ENCODE data around the gene CMYA5. TPM values are rescaled to one million over a fixed set of nuclear protein-coding genes. Genes with fewer than 3 reads are reported as not detected.

CMYA5 gene
- total RNA-seq, 2 donors from 2014 or later = 1,199 to 1,662 TPM

DNA sequence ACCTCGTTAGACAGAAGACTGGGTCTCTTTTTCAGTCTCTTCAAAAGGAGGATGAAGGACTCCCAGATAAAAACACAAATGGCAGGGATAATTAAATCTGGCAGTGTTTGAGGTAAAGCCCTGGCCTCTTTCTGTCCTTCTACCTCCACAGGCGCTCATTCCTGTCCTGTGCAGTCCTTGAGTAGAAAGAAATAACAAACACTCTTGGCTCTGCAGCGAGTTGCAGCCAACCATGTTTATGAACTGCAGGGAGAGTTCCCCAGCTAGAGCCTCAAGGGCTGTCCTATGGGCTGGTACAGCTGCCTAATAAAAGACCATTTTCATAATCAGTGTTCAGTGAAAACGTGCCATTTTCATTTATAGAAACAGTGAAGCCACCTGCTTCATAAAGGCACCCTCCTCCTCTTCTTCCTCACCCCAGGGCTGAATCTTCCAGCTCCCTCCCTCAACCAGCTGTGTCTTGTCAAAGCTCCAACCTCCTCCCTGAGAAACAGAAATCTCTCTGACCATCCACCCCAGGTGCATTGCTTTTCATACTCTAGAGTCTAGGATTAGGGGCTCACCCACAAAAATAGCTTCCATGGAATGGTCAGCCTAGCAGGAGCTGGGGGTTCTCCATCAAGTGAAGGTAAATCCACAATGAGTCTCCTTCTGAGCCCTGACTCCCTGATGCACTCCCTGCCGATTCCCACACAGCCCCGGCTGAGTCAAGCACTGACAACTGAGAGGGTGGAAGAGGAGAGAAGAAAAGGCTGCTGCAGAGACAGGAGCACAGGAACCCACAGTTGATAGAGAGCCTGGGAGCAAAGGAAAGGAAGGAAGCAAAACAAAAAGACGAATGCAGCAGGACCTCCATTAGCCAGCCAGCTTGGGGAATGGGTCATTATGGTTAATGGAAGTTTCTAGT lies 150.7 kb downstream of the CMYA5 start:
- Histone ChIP-seq H3K9me3 (no peaks in the 10 kb centered on the region), H3K4me1 (no peaks in the 10 kb centered on the region), H3K36me3 (no peaks in the 10 kb centered on the region), H3K27me3 (no peaks in the 10 kb centered on the region), H3K27ac (no peak overlapping the region), H3K4me3 (no peak overlapping the region)
- TF ChIP-seq, protein P1, sequence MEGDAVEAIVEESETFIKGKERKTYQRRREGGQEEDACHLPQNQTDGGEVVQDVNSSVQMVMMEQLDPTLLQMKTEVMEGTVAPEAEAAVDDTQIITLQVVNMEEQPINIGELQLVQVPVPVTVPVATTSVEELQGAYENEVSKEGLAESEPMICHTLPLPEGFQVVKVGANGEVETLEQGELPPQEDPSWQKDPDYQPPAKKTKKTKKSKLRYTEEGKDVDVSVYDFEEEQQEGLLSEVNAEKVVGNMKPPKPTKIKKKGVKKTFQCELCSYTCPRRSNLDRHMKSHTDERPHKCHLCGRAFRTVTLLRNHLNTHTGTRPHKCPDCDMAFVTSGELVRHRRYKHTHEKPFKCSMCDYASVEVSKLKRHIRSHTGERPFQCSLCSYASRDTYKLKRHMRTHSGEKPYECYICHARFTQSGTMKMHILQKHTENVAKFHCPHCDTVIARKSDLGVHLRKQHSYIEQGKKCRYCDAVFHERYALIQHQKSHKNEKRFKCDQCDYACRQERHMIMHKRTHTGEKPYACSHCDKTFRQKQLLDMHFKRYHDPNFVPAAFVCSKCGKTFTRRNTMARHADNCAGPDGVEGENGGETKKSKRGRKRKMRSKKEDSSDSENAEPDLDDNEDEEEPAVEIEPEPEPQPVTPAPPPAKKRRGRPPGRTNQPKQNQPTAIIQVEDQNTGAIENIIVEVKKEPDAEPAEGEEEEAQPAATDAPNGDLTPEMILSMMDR (IDR thresholded peaks at IDR 0.05) = no peak
- DNase-seq (ENCODE audit: low spot score) = peak; percentile 23

DNA sequence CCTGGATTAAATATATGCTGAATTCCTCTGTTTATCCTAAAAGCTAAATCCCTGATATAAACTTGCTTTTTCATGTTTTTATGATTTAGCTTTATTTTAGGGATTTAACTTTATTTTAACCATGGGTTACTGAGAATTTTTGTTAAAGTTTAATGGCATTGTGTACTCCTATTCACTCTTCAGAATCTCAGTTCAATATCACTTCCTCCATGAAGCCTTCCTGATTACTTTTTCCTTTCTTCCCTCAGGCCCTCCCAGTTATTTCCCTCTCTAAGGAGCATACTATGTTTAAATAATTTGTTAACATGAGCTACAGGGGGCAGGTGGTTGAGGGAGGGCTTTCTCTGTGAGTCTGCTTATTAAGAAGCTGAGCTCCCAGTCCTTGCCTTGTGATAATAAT lies 151.5 kb downstream of the CMYA5 start:
- Histone ChIP-seq H3K9me3 (no peaks in the 10 kb centered on the region), H3K4me3 (no peak overlapping the region), H3K36me3 (no peaks in the 10 kb centered on the region), H3K27me3 (no peaks in the 10 kb centered on the region), H3K4me1 (no peaks in the 10 kb centered on the region), H3K27ac (no peak overlapping the region)
- DNase-seq (ENCODE audit: low spot score) = no peak
- TF ChIP-seq, protein P1 (IDR thresholded peaks at IDR 0.05) = no peak

DNA sequence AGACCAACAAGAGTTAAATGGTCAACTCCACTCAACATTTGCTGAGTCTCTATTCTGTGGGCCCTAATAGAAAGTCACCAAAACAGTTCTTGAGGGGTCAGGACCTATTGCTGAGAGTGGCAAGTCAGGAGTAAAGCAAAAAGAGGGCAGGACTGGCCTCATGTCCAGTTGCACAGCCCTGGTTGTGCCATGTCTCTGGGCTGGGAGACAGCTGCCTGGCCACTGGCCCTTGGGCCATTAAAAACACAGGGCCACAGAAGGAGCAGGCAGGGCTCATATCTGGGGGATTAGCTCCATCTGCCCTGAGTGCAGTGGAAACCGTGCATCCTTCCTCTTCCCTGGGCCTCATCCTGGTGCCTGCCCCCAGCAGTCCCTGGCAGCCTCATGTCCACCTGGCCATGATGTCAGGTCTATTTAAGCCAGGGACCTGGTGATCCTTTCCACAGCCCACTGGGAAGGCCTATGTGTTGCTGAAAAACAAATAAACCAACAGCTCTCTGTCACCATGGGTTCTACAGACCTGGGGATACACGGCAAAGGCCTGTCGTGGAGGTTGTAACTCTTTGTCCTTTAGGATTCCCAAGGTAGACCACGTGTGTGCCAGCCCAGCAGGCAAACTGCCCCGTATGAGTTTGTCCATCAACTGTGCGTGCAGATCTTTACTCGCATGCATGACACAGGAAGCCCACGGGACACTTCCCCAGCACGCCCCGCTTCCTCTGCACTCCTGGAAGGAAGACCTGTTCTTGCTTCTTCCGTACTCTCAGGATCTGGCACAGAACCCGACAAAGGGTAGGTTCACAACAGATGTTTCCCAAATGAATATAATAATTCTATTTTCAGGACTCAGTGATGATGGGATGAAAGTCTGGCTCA lies 152.6 kb downstream of the CMYA5 start:
- H3K4me1 ChIP-seq = no peaks in the 10 kb centered on the region
- H3K4me3 ChIP-seq = no peak overlapping the region
- no peaks in the 10 kb centered on the region for H3K36me3 ChIP-seq
- H3K27ac ChIP-seq = no peak overlapping the region
- H3K27me3 ChIP-seq = no peaks in the 10 kb centered on the region
- DNase-seq (ENCODE audit: low spot score) = peak; percentile 38
- TF ChIP-seq, protein P1 (IDR thresholded peaks at IDR 0.05) = no peak
- no peaks in the 10 kb centered on the region for H3K9me3 ChIP-seq

- no peak overlapping the region for H3K27ac ChIP-seq
- no peaks in the 10 kb centered on the region for H3K36me3 ChIP-seq
- peak; percentile 1 for DNase-seq (ENCODE audit: low spot score)
- no peaks in the 10 kb centered on the region for H3K4me1 ChIP-seq
- no peak overlapping the region for H3K4me3 ChIP-seq
- H3K27me3 ChIP-seq = no peaks in the 10 kb centered on the region
- no peaks in the 10 kb centered on the region for H3K9me3 ChIP-seq
- TF ChIP-seq, protein P1 (IDR thresholded peaks at IDR 0.05) = no peak
Measured at GRCh38 chr5:79842991-79843390, 153.4 kb downstream of the CMYA5 start.

- peak; percentile 36 for DNase-seq (ENCODE audit: low spot score)
- Histone ChIP-seq H3K27ac (no peak overlapping the region), H3K36me3 (no peaks in the 10 kb centered on the region), H3K9me3 (no peaks in the 10 kb centered on the region), H3K27me3 (no peaks in the 10 kb centered on the region), H3K4me1 (no peaks in the 10 kb centered on the region), H3K4me3 (no peak overlapping the region)
- TF ChIP-seq, protein P1 (IDR thresholded peaks at IDR 0.05) = no peak
Measured at GRCh38 chr5:79843450-79844388, 154.1 kb downstream of the CMYA5 start.

Data from right atrium auricular region (tissue), 2 donors.